CD4-positive, alpha-beta T cell treated with Interferon alpha-2 for 1 hour (primary cell): Measurements from ENCODE around the gene CCDC194.

Experiments used
- DNase-seq, 2 donors: peaks; one replicate each; pipeline ENCODE4 v3.0.0-alpha.2; 2020 to 2022

CCDC194 gene

DNA sequence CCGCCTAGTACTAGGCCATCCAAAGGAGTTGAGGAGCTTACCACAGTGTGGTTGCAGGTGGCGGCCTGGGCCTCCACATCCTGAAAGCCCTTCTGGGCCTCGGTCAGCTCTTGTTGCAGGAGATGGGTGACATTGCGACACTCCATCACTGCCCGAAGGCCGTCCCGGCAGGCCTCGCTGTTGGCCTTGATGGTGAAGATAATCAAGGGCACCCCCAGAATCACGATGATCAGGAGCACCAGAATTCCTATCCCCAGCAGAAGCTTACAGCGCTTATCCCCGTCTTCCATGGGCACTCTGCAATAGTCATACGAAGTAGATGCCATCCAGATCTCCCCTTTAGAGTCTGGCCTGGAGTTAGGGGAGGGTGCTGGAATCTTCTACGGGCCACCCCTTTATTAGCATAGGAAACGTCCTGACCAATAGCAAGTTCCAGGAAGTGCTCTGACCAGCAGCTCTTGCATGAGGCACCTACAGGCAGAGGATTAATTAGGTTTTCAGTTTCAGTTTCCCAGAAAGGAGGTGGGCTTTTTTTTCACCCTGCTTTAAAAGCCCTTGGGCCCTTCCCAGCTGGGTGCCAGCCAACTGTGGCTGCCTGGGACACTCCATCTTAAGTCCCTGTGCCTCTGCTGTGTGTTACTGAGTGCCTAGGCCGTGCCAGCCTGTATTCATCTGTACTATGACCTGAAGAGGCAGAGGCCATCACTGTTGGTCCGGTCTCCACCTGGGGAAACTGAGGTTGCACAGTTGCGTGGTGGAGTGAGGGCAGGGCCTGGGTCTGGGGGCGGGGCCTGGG lies 11.5 kb upstream of the CCDC194 start, which contains the start of gene BST2:
Gene BST2 (minus strand): TSS at position 381 of the 796 bp plus-strand sequence. CDS start 55 bp downstream, at position 326.
- DNase-seq, result peak; percentile 89 to 94

DNA sequence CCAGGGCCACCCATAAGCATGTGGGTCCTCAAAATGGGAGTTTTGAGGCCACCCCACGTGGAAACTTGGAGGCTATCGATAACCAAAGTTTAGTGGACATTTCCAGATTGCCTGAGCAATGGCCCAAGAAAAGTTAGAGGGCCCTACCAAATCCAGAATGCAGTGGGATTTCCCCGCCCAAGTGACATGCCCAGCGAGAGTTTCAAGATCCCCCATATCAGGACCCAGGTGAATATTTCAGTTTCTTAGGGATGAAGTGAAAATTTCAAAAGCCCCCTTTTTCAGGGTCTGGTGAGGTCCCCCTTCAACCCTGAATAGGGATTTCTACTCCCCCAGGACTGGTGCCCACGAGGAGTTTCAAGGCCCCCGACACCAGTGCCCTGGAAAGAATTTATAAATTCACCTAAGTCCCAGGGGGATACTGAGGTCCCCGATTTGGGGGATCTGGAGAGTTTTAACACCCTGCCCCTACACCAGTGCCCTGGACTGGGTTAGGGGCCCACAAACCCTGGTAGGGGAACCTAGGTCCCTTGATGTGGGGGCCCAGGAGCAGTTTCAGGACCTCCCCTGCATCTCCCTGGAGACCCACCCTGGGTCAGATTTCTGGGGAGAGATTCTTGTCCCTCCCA lies 10.7 kb upstream of the CCDC194 start:
- DNase-seq, result peak in 1 of 2 donors; percentile 39

DNA sequence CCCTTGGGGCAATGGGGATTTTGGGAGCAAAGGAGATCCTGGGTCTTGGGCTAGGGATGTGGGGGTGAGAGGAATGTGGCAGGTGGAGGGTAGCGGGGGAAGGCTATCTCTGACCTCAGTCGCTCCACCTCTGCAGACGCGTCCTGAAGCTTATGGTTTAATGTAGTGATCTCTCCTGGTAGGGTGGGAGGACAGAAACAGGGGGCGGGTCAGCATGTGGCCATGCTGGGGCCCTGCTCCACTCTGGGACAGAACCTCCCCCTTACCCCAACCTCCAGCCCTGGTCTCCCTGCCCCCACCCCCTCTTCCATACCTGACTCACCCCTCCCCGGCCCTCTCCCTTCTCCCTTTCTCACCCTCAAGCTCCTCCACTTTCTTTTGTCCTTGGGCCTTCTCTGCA lies 10.0 kb upstream of the CCDC194 start:
- peak in 1 of 2 donors; percentile 30 for DNase-seq

DNA sequence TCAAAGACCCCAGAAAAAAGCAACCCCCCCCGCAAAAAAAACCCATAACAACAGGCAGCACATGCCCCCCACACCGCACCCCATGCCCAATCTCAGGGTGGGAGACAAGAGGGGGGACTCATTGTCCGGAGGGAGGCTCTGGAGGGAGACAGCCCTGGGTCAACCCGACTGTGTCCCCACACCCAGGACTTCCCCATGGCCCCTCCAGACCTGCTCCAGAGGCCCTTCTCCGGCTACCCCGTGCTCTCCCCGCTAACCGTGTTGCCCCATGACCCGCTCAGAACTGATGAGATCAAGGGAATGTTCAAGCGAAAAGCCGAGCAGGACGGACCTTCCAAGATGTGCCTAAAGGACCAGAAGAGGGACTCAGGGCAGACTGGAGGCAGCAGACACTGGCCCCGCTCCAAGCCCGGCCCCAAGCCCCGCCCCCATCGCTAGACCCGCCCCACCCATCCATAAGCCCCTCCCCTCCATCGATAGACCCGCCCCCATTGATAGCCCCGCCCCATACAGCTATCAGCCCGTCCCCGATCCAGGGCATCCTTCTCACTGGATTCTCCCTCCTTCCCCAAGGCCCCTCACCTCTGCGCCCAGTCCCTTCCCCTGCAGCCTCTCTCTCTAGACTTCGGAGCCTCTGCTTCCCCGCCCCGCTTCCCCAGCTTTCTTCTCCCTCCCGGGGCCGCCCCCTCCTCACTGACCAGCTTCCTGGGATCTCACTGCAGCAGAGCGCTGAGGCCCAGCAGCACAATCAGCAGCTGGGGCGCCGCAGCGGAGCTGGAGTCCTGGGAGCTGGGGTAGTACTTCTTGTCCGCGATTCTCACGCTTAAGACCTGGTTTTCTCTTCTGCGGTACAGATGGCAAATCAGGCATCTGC lies 9.2 kb upstream of the CCDC194 start:
- DNase-seq, result peak; percentile 37 to 55

DNA sequence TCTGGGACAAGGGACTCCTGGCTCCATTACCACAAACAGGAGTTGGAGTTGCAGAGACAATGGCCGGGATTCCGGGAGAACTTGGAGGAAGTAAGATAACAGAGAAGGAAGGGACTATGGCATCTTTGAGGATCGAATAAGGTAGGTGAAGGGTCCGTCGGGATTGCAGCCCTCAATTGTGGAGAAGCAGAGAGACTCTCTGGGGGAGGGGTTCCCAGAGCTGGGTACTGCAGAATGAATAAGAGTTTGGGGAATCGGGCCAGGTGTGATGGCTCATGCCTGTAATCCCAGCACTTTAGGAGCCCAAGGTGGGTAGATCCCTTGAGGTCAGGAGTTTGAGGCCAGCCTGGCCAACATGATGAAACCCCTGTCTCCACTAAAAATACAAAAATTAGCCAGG lies 7.6 kb upstream of the CCDC194 start:
- DNase-seq, result no peak

DNA sequence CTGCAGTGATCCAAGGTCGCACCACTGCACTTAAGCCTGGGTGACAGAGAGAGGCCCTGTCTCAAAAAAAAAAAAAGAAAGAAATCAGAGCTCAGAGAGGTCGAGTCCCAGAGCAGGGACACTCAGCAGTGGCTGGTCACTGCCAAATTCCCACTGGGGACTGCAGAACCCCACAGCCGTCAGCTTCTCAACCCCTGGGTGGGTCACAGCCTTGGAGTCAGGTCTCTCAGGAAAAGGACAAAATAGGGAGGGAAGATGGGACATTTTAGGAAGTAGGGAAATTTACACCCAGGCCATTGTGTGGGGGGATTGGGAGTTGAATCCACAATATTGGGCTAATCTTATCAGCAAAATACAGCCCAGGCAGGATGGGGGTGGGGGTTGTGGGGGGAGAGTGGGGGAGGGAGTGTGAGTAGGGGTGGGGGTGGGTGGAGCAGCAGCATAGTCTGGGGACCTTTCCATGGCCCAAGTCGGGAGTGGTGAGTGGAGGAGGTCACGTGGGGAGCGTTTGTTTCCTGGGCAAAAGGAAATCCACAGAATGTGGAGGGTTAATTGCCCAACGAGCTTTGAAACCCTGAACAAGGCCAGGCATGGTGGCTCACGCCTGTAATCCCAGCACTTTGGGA lies 5.0 kb upstream of the CCDC194 start:
- DNase-seq, result no peak

- peak; percentile 24 to 79 for DNase-seq
Measured at GRCh38 chr19:17394891-17395415, 957 bp upstream of the CCDC194 start.

GRCh38 chr19:17393002-17393401 lies 994 bp downstream of the CCDC194 start:
- no peak for DNase-seq

DNA sequence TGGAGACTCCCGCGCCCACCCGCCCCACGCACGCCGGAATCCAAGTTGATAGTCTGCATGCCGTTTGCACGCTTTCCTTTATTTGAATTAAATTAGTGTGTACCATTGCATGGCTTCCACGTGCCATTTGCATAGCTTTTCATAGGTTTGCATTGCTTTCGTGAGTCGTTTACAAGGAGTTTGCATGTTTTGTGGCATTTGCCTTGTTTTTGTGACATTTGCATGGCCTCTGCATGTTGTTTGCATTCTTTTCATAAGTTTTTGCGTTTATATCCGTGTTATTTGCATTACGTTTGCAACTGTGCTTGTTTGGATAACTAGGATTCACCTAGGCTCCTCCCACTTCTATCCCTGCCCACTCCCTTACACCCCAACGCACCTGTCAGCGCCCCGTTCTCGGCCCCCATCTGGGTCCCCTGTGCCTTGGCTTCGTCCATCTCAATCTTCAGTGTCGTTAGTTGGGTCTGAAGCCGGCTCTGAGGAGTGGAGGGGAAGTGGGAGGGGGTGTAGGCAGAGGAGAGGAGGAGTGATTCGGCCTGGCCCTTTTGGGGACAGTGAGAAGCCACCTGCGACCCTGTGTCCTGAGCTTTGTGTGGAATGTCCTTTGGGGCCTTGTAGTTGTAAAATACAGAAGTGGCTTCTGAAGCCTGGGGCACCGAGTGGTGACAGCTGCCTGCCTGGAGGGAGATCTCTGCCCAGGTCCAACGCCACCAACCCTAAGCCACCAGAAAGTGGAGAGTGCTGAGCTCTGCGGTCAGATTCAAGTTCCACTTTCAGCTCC lies 2.4 kb downstream of the CCDC194 start:
- DNase-seq, result no peak

DNA sequence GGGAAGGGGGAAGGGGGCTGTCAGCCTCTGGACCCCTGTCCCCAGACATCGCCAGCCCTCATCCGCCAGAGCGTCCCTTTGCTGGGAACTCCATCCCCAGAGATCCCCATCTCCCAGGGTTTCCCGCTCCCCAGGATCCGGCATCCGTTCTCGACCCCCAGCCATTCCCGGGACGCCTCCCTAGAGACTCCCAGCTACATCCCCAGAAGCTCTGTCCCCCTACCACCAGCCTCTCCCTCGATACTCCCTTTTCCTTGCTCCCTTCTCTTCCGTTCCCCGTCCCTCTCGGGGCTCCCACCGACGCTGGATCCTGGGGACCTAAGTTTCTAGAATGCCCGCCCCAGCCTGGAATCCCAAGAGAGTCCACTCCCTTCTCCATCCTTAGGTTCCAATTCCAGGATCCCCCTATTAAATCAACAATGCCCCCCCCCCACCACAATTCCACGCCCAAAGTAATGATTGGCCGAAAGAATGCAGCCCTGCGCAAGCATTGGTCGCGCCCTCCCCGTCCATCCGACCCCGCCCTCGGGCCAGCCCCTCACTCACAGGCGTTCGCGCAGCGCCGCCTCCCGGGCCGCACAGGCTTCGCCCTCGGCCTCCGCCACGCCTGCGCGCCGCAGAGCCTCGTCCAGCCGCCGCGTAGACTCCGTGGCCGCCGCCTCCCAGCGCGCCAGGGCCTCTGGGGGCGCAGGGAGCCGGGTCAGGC lies 3.2 kb downstream of the CCDC194 start:
- DNase-seq, result peak; percentile 86 to 87

DNA sequence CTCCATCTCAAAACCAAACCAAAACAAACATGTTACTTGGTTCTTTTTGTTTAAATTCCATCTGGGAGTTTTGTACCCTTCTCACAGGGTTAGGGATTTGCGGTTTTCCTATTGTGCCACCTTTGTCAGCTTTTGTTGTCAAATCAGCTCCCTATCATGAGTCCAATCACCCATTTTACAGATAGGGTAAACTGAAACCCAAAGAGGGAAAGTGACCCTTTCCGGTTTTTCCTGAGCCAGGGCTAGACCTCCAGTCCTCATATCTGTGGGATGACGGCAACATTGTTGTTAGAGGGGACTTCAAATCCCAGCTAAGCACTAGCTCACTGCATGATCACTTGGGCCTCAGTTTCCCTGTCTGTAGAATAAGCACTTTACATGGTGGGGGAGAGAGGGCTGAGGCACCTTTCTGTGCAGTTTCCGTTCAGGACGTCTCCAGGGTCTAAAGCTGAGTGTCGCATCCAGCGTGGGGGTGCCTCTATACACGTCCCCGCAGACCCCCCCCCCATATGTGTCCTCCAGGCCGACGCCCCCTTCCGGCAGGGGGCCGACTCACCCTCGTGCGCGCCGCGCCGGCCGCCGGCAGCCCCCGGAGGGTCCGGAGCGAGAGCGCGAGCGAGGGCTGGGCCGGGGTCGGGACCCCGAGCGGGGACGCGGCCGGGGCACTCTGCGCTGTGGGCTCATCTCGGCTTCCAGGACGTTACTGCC lies 3.9 kb downstream of the CCDC194 start:
- DNase-seq, result no peak

- no peak for DNase-seq
Measured at GRCh38 chr19:17389288-17389687, 4.7 kb downstream of the CCDC194 start.

DNA sequence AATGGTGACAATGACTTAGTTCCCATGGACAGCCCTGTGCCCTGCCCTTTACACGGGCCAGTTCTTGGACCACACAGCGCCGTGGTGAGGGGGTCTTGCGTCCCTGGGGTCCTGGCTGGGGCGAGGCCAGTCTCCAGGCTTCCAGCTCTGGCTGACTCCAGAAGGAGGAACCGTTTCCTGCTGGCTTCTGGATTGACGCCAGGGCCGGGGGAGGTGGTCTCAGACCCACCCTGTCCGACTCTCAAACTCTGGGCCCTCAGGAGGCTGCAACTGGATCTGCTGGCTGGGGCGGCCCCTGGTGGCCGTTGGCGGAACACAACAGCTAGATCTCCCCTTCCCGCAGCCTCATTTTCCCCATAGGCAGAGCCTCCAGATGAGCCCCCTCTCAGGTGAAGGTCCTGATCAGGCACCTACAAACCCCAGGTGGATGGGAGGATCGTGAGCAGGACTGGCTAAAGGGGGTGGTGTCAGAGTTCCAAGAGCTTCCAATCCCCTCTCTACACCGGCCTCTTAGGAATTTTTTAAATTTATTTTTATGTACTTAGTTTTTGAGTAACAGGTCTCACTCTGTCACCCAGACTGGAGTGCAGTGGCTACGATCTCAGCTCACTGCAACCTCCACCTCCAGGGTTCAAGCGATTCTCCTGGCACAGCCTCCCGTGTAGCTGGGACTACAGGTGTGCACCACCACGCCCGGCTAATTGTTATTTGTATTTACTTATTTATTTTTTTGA lies 8.0 kb downstream of the CCDC194 start:
- DNase-seq, result peak; percentile 57 to 68

DNA sequence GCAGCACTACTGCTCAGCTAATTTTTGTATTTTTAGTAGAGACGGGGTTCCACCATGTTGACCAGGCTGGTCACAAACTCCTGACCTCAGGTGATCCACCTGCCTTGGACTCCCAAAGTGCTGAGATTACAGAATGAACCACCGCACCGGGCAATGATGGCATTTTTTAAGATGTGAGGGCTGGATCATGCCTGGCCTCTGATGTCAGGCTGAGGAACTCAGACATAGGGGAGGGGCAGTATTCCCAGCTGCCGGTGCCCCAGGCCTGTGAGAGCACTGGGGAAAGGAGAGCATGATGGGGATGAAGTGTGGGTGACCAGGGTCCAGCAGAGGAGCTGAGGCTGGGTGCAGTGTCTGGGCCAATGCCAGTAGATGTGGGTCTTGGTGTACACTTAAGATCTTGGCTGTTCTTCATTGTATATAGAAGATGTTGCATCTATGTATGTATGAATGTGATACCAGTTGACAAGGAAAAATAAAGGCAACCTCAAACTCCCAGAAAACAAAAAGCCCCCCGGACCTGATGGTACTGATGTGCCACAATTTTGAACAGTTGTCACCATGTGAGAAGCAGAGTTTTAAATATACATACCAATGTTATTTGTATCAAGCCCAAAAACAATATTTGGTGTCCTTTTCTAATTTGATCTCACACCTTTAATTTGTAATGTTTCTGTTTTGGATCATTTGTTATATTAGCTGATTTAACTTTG lies 13.4 kb downstream of the CCDC194 start:
- no peak for DNase-seq

GRCh38 chr19:17379221-17379631 lies 14.8 kb downstream of the CCDC194 start:
- DNase-seq, result no peak

- no peak for DNase-seq
Measured at GRCh38 chr19:17378271-17378670, 15.7 kb downstream of the CCDC194 start.

GRCh38 chr19:17376935-17377600 lies 16.9 kb downstream of the CCDC194 start, which contains the start of gene PLVAP:
Gene PLVAP (minus strand): TSS chr19:17377342. CDS start chr19:17377288, 54 bp downstream.
- DNase-seq, result no peak

GRCh38 chr19:17370026-17370587 lies 23.9 kb downstream of the CCDC194 start:
- DNase-seq, result no peak
